ENCODE results near the gene C15orf39. TPM values are rescaled to one million over a fixed set of nuclear protein-coding genes. Genes with fewer than 3 reads are reported as not detected.
A peak's percentile ranks its signal among the peaks of the same experiment; 100 is the strongest.

The C15orf39 gene
- total and polyA plus RNA-seq, 2 donors from 2014 or later, result 5.7 to 32.7 TPM

DNA sequence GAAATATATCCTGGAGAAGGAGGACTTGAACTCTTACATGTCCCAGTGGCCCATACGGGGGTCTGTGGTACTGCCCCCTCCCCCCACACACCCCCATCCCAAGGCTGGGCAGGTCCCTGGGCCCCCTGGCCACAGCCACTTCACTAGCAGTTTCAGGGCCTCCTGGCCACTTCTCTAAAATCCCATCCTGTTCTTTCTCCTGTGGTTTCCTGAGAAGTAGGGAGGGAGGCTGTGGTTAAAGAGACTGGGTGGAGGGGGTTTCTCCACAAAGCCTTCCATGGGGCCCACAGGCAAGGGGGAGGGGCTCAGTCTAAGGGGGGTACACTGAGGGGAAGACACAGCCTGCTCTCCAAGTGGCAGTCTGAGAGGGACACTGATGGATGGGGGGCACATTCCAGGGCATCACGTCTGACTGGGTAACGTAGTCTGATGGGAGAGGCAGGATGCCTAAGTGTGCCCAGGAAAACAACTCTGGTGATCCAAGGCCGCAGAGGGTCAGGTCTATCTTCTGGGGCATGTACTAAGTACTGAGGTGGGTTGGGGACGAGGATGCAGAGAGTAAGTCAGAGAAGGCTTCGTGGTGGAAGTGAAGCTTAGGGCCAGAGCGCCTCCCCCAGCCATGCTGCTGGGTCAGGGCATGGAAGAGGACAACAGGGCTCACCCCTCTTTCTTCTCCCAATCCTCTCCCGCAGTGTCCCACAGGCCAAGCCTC, 48.0 kb upstream of the C15orf39 start:
- TF ChIP-seq, protein P1, sequence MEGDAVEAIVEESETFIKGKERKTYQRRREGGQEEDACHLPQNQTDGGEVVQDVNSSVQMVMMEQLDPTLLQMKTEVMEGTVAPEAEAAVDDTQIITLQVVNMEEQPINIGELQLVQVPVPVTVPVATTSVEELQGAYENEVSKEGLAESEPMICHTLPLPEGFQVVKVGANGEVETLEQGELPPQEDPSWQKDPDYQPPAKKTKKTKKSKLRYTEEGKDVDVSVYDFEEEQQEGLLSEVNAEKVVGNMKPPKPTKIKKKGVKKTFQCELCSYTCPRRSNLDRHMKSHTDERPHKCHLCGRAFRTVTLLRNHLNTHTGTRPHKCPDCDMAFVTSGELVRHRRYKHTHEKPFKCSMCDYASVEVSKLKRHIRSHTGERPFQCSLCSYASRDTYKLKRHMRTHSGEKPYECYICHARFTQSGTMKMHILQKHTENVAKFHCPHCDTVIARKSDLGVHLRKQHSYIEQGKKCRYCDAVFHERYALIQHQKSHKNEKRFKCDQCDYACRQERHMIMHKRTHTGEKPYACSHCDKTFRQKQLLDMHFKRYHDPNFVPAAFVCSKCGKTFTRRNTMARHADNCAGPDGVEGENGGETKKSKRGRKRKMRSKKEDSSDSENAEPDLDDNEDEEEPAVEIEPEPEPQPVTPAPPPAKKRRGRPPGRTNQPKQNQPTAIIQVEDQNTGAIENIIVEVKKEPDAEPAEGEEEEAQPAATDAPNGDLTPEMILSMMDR (IDR thresholded peaks at IDR 0.05; ENCODE audit: borderline replicate concordance, extremely low read depth, insufficient read depth), result no peak
- H3K27ac ChIP-seq (ENCODE audit: low read depth in 2 of 2, low read length in 2 of 2), result no peak overlapping the region
- FAIRE-seq, result no peak

GRCh38 chr15:75154461-75155062, 47.1 kb upstream of the C15orf39 start:
- intact Hi-C loops (cut with DNase I), result no loop called here
- no peak overlapping the region for H3K9ac ChIP-seq (ENCODE audit: low read length in 3 of 3)

More for the DNA sequence above, 48.0 kb upstream of the C15orf39 start:
- Histone ChIP-seq H3K36me3 (ENCODE audit: control insufficient read depth in 2 of 3, insufficient read depth in 3 of 3, low read length in 3 of 3) (no peaks in the 10 kb centered on the region), H3K4me3 (ENCODE audit: low read length in 3 of 3) (no peak overlapping the region), H3K4me1 (ENCODE audit: control insufficient read depth in 2 of 3, insufficient read depth in 2 of 3, low read depth in 1 of 3, low read length in 3 of 3) (no peaks in the 10 kb centered on the region), H3K9me3 (ENCODE audit: control insufficient read depth in 2 of 3, insufficient read depth in 1 of 3, low read length in 3 of 3) (no peaks in the 10 kb centered on the region), H3K27me3 (ENCODE audit: control insufficient read depth, insufficient read depth, low read length) (no peaks in the 10 kb centered on the region), H3K9ac (ENCODE audit: low read length in 3 of 3) (no peak overlapping the region)
- intact Hi-C loops (cut with DNase I), result no loop called here
- DNase-seq, result peak in 1 of 5 donors; percentile 15

GRCh38 chr15:75156326-75157215, 45.1 kb upstream of the C15orf39 start:
- no peaks in the 10 kb centered on the region for H3K36me3 ChIP-seq (ENCODE audit: control insufficient read depth in 2 of 3, insufficient read depth in 3 of 3, low read length in 3 of 3)
- no peaks in the 10 kb centered on the region for H3K9me3 ChIP-seq (ENCODE audit: control insufficient read depth in 2 of 3, insufficient read depth in 1 of 3, low read length in 3 of 3)
- peak overlapping the region; percentile 9 to 56 for H3K27ac ChIP-seq (ENCODE audit: low read depth in 2 of 2, low read length in 2 of 2)
- peak in 4 of 5 donors; percentile 56 to 90 (median 70) for DNase-seq
- H3K4me3 ChIP-seq (ENCODE audit: low read length in 3 of 3), result no peak overlapping the region
- TF ChIP-seq, protein P1 (IDR thresholded peaks at IDR 0.05; ENCODE audit: borderline replicate concordance, extremely low read depth, insufficient read depth), result no peak
- no peak overlapping the region for H3K9ac ChIP-seq (ENCODE audit: low read length in 3 of 3)
- FAIRE-seq, result no peak
- no peaks in the 10 kb centered on the region for H3K27me3 ChIP-seq (ENCODE audit: control insufficient read depth, insufficient read depth, low read length)
- no peaks in the 10 kb centered on the region for H3K4me1 ChIP-seq (ENCODE audit: control insufficient read depth in 2 of 3, insufficient read depth in 2 of 3, low read depth in 1 of 3, low read length in 3 of 3)
- intact Hi-C loops (cut with DNase I), result no loop called here

More at GRCh38 chr15:75154461-75155062, 47.1 kb upstream of the C15orf39 start:
- H3K36me3 ChIP-seq (ENCODE audit: control insufficient read depth in 2 of 3, insufficient read depth in 3 of 3, low read length in 3 of 3), result no peaks in the 10 kb centered on the region
- no peaks in the 10 kb centered on the region for H3K9me3 ChIP-seq (ENCODE audit: control insufficient read depth in 2 of 3, insufficient read depth in 1 of 3, low read length in 3 of 3)
- FAIRE-seq (no peak), DNase-seq (no peak)
- H3K4me1 ChIP-seq (ENCODE audit: control insufficient read depth in 2 of 3, insufficient read depth in 2 of 3, low read depth in 1 of 3, low read length in 3 of 3), result no peaks in the 10 kb centered on the region
- peak overlapping the region in 1 of 2 donors; percentile 22 for H3K27ac ChIP-seq (ENCODE audit: low read depth in 2 of 2, low read length in 2 of 2)
- no peaks in the 10 kb centered on the region for H3K27me3 ChIP-seq (ENCODE audit: control insufficient read depth, insufficient read depth, low read length)
- no peak overlapping the region for H3K4me3 ChIP-seq (ENCODE audit: low read length in 3 of 3)
- TF ChIP-seq, protein P1 (IDR thresholded peaks at IDR 0.05; ENCODE audit: borderline replicate concordance, extremely low read depth, insufficient read depth), result no peak

All from kidney (tissue), 14 donors.